Activated T-cell treated with anti-CD3 and anti-CD28 coated beads, Interleukin-2, amount 50 U/mL, for 4 hours (primary cell): ENCODE measurements around the gene KIF26A. TPM values are rescaled to one million over a fixed set of nuclear protein-coding genes. Genes with fewer than 3 reads are reported as not detected.

Experiments used
- ATAC-seq, 2 donors: fragments of 200-7000 bp; cut with Tn5 transposase; one replicate each; pipeline ENCODE4 v1.10.0; 2021
- DNase-seq: peaks from one replicate; pipeline ENCODE4 v3.0.0-alpha.2; 2020
- H3K27me3 Mint-ChIP-seq: one replicate; pipeline ENCODE4 v1.8.0; 2021; ENCODE audit warnings: low read depth, mixed read lengths
- H3K36me3 Mint-ChIP-seq: one replicate; pipeline ENCODE4 v1.8.0; 2022; ENCODE audit warnings: mixed read lengths; ENCODE audit not compliant: insufficient read depth
- H3K4me1 Mint-ChIP-seq: one replicate; pipeline ENCODE4 v1.8.0; 2021; ENCODE audit warnings: low read depth, mixed read lengths
- H3K4me3 Mint-ChIP-seq: one replicate; pipeline ENCODE4 v1.8.0; 2021; ENCODE audit warnings: mild to moderate bottlenecking, moderate library complexity, mixed read lengths
- H3K9me3 Mint-ChIP-seq: one replicate; pipeline ENCODE4 v1.8.0; 2021; ENCODE audit warnings: mixed read lengths
- total RNA-seq, 3 donors: library from RNA; stranded (reverse); gene quantifications; one replicate each; pipeline ENCODE4 v1.2.1, GENCODE V29; 2021

The KIF26A gene
- total RNA-seq, 3 donors from 2014 or later = 0.24 to 0.86 (median 0.40) TPM

DNA sequence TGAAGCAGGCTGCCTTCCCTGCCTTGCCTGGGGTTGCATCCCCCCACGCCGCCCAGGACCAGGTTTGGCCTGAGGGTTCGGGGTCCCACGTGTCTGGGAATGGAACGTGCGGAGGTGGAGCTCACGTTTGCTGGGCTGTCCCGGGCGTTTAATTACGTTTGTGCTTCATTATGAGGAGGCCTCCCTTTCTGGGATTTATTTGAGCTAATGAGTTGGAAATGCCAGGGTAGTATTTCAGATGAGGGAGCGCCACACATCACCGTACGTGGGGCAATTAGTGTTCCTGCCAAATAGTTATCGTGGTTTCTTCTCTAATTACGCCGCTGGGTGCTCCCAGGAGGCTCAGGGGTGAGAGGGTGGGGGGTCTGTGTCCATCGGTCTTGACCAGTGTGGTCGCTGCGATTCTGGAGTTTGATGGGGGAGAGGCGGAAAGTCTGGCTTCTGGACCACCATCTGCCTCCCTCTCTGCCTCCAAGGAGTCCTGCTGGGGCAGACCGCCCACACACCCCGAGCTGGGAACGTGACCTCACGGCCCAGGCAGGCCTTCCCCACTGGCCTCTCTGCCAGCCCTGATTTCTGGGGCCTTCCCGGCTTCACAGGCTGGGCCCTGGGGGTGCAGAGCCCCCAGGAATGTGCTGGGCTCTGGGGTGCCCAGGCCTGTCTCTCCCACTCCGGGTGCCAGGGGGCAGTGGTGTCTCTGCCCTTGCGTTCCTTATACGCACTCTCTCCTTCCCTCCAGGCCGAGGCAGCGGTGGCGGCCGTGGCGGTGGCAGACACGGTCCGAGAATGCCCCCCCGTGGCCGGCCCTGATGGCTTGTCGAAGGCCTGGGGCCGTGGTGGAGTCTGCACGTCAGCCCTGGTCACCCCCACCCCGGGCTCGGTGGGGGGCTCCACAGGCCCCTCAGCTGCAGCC, 18.9 kb downstream of the KIF26A start:
- Mint-ChIP-seq H3K4me3 (no peak overlapping the region), H3K4me1 (no peaks in the 10 kb centered on the region), H3K36me3 (no peaks in the 10 kb centered on the region), H3K9me3 (no peaks in the 10 kb centered on the region), H3K27me3 (no peaks in the 10 kb centered on the region)
- ATAC-seq (no peak), DNase-seq (no peak)

DNA sequence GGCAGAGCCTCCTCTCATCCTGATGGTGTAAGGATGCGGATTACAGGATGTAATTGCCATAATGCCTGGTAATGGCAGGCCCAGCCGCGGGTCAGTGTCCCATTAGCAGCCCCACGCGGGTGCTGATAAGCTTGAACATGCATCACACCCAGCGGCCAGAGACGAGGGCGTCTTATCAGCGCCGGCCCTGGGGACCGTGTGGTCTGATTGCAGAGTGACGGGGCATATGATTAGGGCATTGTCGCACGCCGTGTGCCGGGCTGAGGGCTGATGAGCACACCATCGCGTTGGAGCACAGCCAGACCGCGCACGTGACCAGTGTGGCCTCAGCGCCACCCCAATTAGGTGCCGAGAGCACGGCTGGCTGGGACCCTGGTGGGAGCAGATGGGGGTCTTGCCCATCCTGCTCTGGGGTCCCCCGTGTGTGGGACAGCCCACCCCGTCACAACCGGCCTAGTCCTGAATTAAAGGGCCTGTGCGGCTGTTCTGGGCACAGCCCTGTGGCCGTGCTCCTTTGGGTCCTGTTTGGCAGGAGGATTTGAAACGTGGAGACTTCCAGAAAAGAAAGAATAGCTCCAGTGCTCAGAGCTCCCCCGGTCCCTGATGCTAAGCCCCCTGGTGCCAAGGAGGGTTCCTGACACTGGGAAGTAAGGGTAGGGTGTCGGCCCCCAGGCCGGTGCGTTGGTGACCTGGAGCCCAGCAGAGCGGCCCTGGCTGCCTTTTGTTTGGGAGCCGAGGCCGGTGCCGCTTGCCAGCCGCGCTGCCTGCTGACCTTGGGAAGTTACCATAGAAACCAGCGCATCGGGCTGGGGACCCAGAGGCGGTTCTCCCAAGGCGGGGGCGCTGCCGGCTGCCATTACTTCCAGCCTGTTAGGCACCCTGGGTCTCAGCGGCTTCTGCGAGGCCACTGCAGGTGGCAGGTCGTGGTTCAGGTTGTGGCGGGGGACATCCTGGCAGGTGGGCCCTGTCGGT, 20.7 kb downstream of the KIF26A start:
- DNase-seq (no peak), ATAC-seq (no peak)
- Mint-ChIP-seq H3K4me3 (no peak overlapping the region), H3K27me3 (no peaks in the 10 kb centered on the region), H3K36me3 (no peaks in the 10 kb centered on the region), H3K9me3 (no peaks in the 10 kb centered on the region), H3K4me1 (no peaks in the 10 kb centered on the region)

GRCh38 chr14:104159990-104160389, 21.6 kb downstream of the KIF26A start:
- Mint-ChIP-seq H3K4me1 (no peaks in the 10 kb centered on the region), H3K27me3 (no peaks in the 10 kb centered on the region), H3K36me3 (no peaks in the 10 kb centered on the region), H3K4me3 (no peak overlapping the region), H3K9me3 (no peaks in the 10 kb centered on the region)
- DNase-seq = no peak
- ATAC-seq = no peak

DNA sequence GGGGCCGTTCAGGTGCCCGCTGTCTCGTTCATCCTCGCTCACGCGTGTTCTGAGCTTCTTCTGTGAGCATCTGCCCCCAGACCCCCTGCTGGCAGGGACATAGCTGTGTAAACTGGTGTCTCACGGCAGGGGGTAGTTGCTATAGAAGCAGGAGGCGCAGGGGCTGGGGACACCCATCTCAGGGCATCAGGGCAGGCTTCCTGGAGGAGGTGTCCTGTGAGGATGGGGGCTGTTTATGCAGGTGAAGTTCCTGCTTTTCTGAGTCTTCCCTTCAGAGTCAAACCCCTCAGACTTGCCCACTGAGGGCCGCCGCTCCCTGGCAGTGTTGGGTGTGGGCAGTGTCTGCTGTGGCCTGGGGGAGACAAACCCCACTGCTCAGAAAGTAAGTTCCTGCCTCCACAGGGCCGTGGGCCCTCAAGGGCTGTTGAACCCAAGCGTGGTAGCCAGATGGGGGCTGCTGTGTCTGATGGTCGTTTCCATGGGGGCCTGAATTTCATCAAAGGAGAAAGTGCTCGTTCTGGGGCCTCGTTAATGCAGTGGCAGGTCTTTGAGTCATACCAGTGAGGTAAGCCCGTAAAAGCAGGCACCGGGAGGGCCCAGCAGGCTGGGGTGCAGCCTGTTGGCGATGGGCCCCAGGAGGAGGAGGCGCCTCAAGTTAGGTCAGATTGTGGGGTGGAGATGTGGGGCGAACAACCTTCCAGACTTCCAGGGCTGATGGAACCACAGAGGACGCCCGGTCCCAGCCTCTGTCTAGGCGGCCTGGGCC, 23.4 kb downstream of the KIF26A start:
- H3K36me3 Mint-ChIP-seq = no peaks in the 10 kb centered on the region
- DNase-seq (no peak), ATAC-seq (no peak)
- no peaks in the 10 kb centered on the region for H3K4me1 Mint-ChIP-seq
- H3K9me3 Mint-ChIP-seq = no peaks in the 10 kb centered on the region
- no peaks in the 10 kb centered on the region for H3K27me3 Mint-ChIP-seq
- H3K4me3 Mint-ChIP-seq = no peak overlapping the region

GRCh38 chr14:104162495-104162894, 24.1 kb downstream of the KIF26A start:
- no peak for DNase-seq
- Mint-ChIP-seq H3K9me3 (no peaks in the 10 kb centered on the region), H3K4me1 (no peaks in the 10 kb centered on the region), H3K27me3 (no peaks in the 10 kb centered on the region), H3K4me3 (no peak overlapping the region), H3K36me3 (no peaks in the 10 kb centered on the region)
- ATAC-seq = no peak

- no peak for DNase-seq
- Mint-ChIP-seq H3K4me3 (no peak overlapping the region), H3K27me3 (no peaks in the 10 kb centered on the region), H3K4me1 (no peaks in the 10 kb centered on the region), H3K9me3 (no peaks in the 10 kb centered on the region), H3K36me3 (no peaks in the 10 kb centered on the region)
- no peak for ATAC-seq
Observed at GRCh38 chr14:104163541-104163940, 25.2 kb downstream of the KIF26A start.

DNA sequence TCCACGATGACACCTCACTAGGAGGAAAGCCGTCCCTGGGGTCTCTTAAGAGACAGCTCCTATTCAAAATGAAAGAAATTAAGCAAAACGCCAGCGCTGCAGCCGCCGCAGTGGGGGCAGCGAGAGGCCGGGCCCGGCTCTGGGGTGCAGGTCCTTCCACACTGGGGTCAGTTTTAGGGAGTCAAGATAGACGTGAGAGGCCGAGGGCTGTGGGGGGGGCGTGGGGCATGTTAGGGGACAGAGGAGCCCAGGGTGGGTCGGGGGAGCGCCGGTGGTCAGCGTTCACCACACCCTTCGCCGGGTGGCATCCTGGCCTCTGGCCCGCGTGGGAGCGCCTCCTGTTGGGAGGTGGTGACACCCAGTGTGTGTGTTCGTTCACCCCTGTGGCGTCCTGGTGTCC, 25.7 kb downstream of the KIF26A start:
- Mint-ChIP-seq H3K9me3 (no peaks in the 10 kb centered on the region), H3K27me3 (no peaks in the 10 kb centered on the region), H3K4me3 (no peak overlapping the region)

GRCh38 chr14:104164512-104164911, 26.1 kb downstream of the KIF26A start:
- no peaks in the 10 kb centered on the region for H3K9me3 Mint-ChIP-seq
- H3K4me3 Mint-ChIP-seq = no peak overlapping the region
- no peaks in the 10 kb centered on the region for H3K27me3 Mint-ChIP-seq
- no peaks in the 10 kb centered on the region for H3K36me3 Mint-ChIP-seq
- H3K4me1 Mint-ChIP-seq = no peaks in the 10 kb centered on the region
- DNase-seq (no peak), ATAC-seq (no peak)

More for the DNA sequence above, 25.7 kb downstream of the KIF26A start:
- DNase-seq (no peak), ATAC-seq (no peak)
- no peaks in the 10 kb centered on the region for H3K36me3 Mint-ChIP-seq
- H3K4me1 Mint-ChIP-seq = no peaks in the 10 kb centered on the region

DNA sequence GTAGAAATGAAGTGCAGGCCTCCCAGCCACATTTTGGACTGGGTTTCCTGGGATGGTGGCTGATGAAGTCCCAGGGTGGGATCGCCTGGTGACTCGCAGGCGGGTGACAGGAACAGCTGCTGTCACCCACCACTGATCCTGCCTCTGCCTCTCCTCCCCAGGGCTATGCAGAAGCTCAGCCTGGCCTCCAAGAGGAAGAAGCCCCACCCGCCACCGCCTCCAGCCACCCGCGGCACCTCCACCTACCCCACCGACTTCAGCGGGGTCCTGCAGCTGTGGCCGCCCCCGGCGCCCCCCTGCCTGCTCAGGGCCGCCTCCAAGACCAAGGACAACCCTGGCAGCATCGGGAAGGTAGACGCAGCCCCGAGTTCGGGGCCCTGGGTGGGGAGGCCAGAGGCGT, 28.3 kb downstream of the KIF26A start:
- ATAC-seq (no peak), DNase-seq (no peak)
- no peaks in the 10 kb centered on the region for H3K27me3 Mint-ChIP-seq
- H3K9me3 Mint-ChIP-seq = no peaks in the 10 kb centered on the region
- no peak overlapping the region for H3K4me3 Mint-ChIP-seq
- H3K4me1 Mint-ChIP-seq = no peaks in the 10 kb centered on the region
- no peaks in the 10 kb centered on the region for H3K36me3 Mint-ChIP-seq

DNA sequence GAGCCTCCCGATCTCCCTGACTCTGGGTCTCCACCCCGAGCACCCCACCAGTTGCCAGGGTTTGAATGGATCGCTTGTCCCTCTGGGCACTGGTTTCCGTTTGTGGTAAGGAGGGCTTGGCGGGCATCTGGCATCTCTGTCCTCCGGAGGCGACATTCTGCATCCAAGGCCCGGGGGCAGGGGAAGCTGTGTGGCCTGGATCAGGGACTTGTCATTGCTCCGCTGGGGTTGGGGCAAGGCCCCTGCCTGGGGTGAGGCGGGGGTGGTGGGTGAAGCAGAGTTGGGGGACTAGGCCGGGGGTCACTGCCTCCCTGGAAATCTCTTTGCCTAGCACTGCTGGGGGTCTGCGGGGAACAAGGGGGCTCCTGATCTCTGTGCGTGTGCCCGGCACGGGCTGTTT, 30.2 kb downstream of the KIF26A start:
- no peak overlapping the region for H3K4me3 Mint-ChIP-seq
- no peak for ATAC-seq
- no peaks in the 10 kb centered on the region for H3K9me3 Mint-ChIP-seq
- H3K27me3 Mint-ChIP-seq = no peaks in the 10 kb centered on the region
- no peaks in the 10 kb centered on the region for H3K4me1 Mint-ChIP-seq
- no peaks in the 10 kb centered on the region for H3K36me3 Mint-ChIP-seq
- no peak for DNase-seq

- Mint-ChIP-seq H3K27me3 (no peaks in the 10 kb centered on the region), H3K4me1 (no peaks in the 10 kb centered on the region)
Observed at GRCh38 chr14:104169005-104169698, 30.8 kb downstream of the KIF26A start.

GRCh38 chr14:104169699-104170479, 31.5 kb downstream of the KIF26A start:
- Mint-ChIP-seq H3K27me3 (no peaks in the 10 kb centered on the region), H3K4me1 (no peaks in the 10 kb centered on the region), H3K9me3 (no peaks in the 10 kb centered on the region), H3K4me3 (no peak overlapping the region), H3K36me3 (no peaks in the 10 kb centered on the region)
- DNase-seq (no peak), ATAC-seq (no peak)

More at GRCh38 chr14:104169005-104169698, 30.8 kb downstream of the KIF26A start:
- Mint-ChIP-seq H3K36me3 (no peaks in the 10 kb centered on the region), H3K9me3 (no peaks in the 10 kb centered on the region), H3K4me3 (no peak overlapping the region)
- no peak for DNase-seq
- no peak for ATAC-seq
